Keratinocyte (primary cell): Measurements from ENCODE around the gene SCUBE2.

ENCODE experiments used
- EZH2 ChIP-seq: IDR thresholded peaks from one replicate; pipeline ENCODE4 v1.6.1; 2012; ENCODE audit warnings: inconsistent platforms, mild to moderate bottlenecking, low read length, moderate library complexity
- TF ChIP-seq, protein P1 (sequence below), 3 experiments: IDR thresholded peaks in 1 of 3; conservative IDR thresholded peaks in 1 of 3; optimal IDR thresholded peaks in 1 of 3; 2 replicates in 2 of 3; 3 replicates in 1 of 3; pipeline versions ENCODE3 to v1.5.1; 2011; ENCODE audit warnings: low read length in 3 of 3, mild to moderate bottlenecking in 3 of 3, moderate library complexity in 2 of 3, control low read depth in 1 of 3, inconsistent platforms in 1 of 3; ENCODE audit not compliant: insufficient read depth in 2 of 3; ENCODE audit errors: extremely low read depth in 1 of 3

DNA sequence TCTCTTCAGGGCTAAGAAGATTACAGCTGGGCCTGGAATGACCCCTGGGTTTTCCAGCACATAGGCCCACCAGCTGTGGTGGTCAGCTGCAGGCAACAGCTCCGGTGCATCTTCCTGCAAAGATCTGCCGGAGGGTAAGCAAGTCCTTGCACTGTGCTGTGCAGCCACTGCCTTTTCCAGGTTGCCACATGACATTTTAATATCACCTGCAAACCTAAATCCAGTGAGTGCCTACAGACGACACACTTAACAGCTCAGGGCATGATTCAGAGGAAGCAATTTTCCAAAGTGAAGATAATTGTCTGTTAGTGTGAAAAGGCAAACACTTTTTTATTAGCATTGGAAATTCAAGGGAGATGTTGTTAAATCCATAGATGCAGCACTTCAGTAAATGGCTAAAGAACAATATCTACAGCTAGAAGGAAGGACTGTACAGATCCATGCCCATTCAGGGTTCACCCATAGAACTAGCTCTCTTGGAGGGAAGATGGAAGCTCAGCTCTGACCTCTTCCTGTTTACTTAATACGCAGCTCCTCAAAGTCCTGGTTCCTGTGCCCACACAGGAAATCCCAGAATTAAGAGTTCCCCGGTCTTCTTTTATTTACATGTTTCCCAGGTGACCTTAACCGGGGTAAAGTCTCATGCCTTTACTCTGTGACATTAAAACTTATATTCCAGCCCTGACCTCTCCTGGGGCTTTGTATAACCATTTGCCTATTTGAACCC is 74.3 kb downstream of the SCUBE2 start:
- TF ChIP-seq, protein P1, sequence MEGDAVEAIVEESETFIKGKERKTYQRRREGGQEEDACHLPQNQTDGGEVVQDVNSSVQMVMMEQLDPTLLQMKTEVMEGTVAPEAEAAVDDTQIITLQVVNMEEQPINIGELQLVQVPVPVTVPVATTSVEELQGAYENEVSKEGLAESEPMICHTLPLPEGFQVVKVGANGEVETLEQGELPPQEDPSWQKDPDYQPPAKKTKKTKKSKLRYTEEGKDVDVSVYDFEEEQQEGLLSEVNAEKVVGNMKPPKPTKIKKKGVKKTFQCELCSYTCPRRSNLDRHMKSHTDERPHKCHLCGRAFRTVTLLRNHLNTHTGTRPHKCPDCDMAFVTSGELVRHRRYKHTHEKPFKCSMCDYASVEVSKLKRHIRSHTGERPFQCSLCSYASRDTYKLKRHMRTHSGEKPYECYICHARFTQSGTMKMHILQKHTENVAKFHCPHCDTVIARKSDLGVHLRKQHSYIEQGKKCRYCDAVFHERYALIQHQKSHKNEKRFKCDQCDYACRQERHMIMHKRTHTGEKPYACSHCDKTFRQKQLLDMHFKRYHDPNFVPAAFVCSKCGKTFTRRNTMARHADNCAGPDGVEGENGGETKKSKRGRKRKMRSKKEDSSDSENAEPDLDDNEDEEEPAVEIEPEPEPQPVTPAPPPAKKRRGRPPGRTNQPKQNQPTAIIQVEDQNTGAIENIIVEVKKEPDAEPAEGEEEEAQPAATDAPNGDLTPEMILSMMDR (optimal IDR thresholded peaks at IDR 0.05 in 1 of 3, IDR thresholded peaks at IDR 0.05 in 1 of 3, conservative IDR thresholded peaks at IDR 0.05 in 1 of 3; ENCODE audit: extremely low read depth in 1 of 3, insufficient read depth in 2 of 3, low read length in 3 of 3): no peak
- no peak for TF ChIP-seq EZH2
